ENCODE results near the gene POMGNT2. TPM values are rescaled to one million over a fixed set of nuclear protein-coding genes. Genes with fewer than 3 reads are reported as not detected.

Gene POMGNT2
- total and polyA plus RNA-seq, 2 of the 8 experiments (the other 6 are each of a cell fraction or from before 2014, with no cell fraction given) = 13.6 to 35.7 TPM

DNA sequence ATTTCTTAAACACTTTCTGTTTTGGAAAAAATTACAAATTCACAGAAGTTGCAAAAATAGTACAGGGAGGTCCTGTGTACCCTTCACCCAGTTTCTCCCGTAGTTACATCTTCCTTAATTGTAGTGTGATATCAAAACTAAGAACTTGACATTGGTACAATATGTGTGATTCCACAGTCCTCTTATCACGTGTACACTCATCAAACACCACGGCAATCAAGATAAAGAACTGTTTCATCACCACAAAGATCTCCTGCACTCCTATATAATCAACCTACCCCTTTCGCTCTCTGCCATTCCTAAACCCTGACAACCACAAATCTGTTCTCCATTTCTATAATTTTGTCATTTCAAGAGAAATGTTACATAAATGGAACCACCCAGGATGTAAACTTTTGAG, 31.4 kb downstream of the POMGNT2 start:
- Histone ChIP-seq H3K79me1 (ENCODE audit: low read depth, low read length) (no peaks in the 10 kb centered on the region), H2BK15ac (ENCODE audit: low read length) (no peak overlapping the region), H3K9me3 (ENCODE audit: insufficient read depth in 2 of 2, low read depth in 1 of 2, low read length in 1 of 2) (no peaks in the 10 kb centered on the region), H3K23ac (ENCODE audit: insufficient read length) (no peak overlapping the region), H3K4me1 (replicated peaks in 1 of 4; ENCODE audit: control insufficient read depth in 3 of 4, insufficient read depth in 4 of 4, low read length in 3 of 4) (no peaks in the 10 kb centered on the region), H2AK5ac (ENCODE audit: low read depth, low read length) (no peak overlapping the region), H3K4me3 (ENCODE audit: extremely low read depth in 1 of 4, insufficient read depth in 2 of 4, low read depth in 3 of 4, low read length in 4 of 4) (no peak overlapping the region), H3K27ac (ENCODE audit: low read depth, low read length) (no peak overlapping the region), H3K27me3 (replicated peaks in 1 of 4; ENCODE audit: control insufficient read depth in 3 of 4, extremely low read depth in 1 of 4, insufficient read depth in 3 of 4, low read length in 3 of 4) (no peaks in the 10 kb centered on the region), H2BK5ac (ENCODE audit: low read depth, low read length) (no peak overlapping the region), H2BK12ac (ENCODE audit: low read depth, low read length) (no peak overlapping the region), H2AFZ (ENCODE audit: low read length) (no peak overlapping the region), H3K4me2 (ENCODE audit: insufficient read depth in 1 of 2, low read depth in 2 of 2, low read length in 2 of 2) (no peak overlapping the region), H4K91ac (replicated peaks; ENCODE audit: insufficient read length, low read length) (no peak overlapping the region), H4K8ac (ENCODE audit: extremely low read depth, insufficient read depth, low read length) (no peak overlapping the region), H3K4ac (replicated peaks; ENCODE audit: insufficient read length, low read depth, low read length) (no peak overlapping the region), H4K20me1 (replicated peaks in 1 of 2; ENCODE audit: control insufficient read depth in 1 of 2, insufficient read depth in 2 of 2, low read length in 2 of 2) (no peaks in the 10 kb centered on the region), H3K56ac (replicated peaks; ENCODE audit: insufficient read length, low read depth, low read length) (no peak overlapping the region), H3K18ac (ENCODE audit: extremely low read depth, low read length) (no peak overlapping the region), H3K9ac (replicated peaks in 1 of 4; ENCODE audit: extremely low read depth in 1 of 4, low read depth in 3 of 4, low read length in 3 of 4) (no peak overlapping the region), H3K14ac (ENCODE audit: insufficient read length) (no peak overlapping the region), H3K79me2 (ENCODE audit: control insufficient read depth in 1 of 2, insufficient read depth in 2 of 2, low read length in 2 of 2) (no peaks in the 10 kb centered on the region), H3K36me3 (ENCODE audit: control insufficient read depth in 2 of 4, insufficient read depth in 4 of 4, low read length in 3 of 4) (no peaks in the 10 kb centered on the region), H2BK120ac (replicated peaks; ENCODE audit: low read depth, low read length) (no peak overlapping the region), H4K5ac (ENCODE audit: insufficient read length, low read depth, low read length) (no peak overlapping the region), H3K23me2 (ENCODE audit: low read depth, low read length) (no peaks in the 10 kb centered on the region), H2BK20ac (ENCODE audit: low read length) (no peak overlapping the region)
- ChIA-PET CTCF (ENCODE audit: partially characterized antibody) (interaction anchor here (4.5 kb wide), 1 partner anchor 112 kb away, joined by 65 read pairs; no protein-coding TSS in a partner anchor), POLR2A (ENCODE audit: partially characterized antibody) (no interaction called here)
- FAIRE-seq (no peak), DNase-seq (ENCODE audit: low read depth in 1 of 2, low spot score in 2 of 2) (no peak)
- WGBS, 2 experiments (ENCODE audit: extremely low coverage in 1 of 2, insufficient coverage in 1 of 2, insufficient read length in 1 of 2, insufficient replicate concordance in 2 of 2, low coverage in 1 of 2, low lambda C conversion rate in 2 of 2, missing lambda C conversion rate in 1 of 2) = 91% methylated on average over 4 of the region's 4 CpGs; no CpG with 5 or more reads in 1 of the 2 experiments
- TF ChIP-seq SIX5 (IDR thresholded peaks at IDR 0.05; ENCODE audit: low read depth, low read length) = no peak
- TF ChIP-seq SP4 (IDR thresholded peaks at IDR 0.05; ENCODE audit: low read length) = no peak
- TF ChIP-seq CHD2 (IDR thresholded peaks at IDR 0.05; ENCODE audit: low read length) = no peak
- no peak for TF ChIP-seq CBX8 (IDR thresholded peaks at IDR 0.05; ENCODE audit: borderline replicate concordance, low read depth, low read length)
- no peak for TF ChIP-seq TAF1 (IDR thresholded peaks at IDR 0.05; ENCODE audit: low read depth, low read length)
- TF ChIP-seq CHD1 (IDR thresholded peaks at IDR 0.05; ENCODE audit: low read depth, low read length) = no peak
- TF ChIP-seq ZNF274 (IDR thresholded peaks at IDR 0.05; ENCODE audit: borderline replicate concordance, extremely low read depth, low read length) = no peak
- no peak for TF ChIP-seq RXRA (IDR thresholded peaks at IDR 0.05; ENCODE audit: insufficient read depth, low read depth, low read length)
- TF ChIP-seq POLR2A (IDR thresholded peaks at IDR 0.05; ENCODE audit: control extremely low read depth in 1 of 2, low read depth in 2 of 2, low read length in 2 of 2) = no peak
- TF ChIP-seq SUZ12 (IDR thresholded peaks at IDR 0.05; ENCODE audit: low read length) = no peak
- no peak for TF ChIP-seq CREB1 (IDR thresholded peaks at IDR 0.05)
- TF ChIP-seq BACH1 (IDR thresholded peaks at IDR 0.05; ENCODE audit: low read length) = no peak
- TF ChIP-seq, protein P1, sequence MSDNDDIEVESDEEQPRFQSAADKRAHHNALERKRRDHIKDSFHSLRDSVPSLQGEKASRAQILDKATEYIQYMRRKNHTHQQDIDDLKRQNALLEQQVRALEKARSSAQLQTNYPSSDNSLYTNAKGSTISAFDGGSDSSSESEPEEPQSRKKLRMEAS (IDR thresholded peaks at IDR 0.05) = no peak
- TF ChIP-seq, protein P2, sequence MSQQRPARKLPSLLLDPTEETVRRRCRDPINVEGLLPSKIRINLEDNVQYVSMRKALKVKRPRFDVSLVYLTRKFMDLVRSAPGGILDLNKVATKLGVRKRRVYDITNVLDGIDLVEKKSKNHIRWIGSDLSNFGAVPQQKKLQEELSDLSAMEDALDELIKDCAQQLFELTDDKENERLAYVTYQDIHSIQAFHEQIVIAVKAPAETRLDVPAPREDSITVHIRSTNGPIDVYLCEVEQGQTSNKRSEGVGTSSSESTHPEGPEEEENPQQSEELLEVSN (IDR thresholded peaks at IDR 0.05) = no peak
- TF ChIP-seq SIRT6 (IDR thresholded peaks at IDR 0.05; ENCODE audit: low read length) = no peak
